Kidney capillary endothelial cell (primary cell): ENCODE measurements around the gene CLPTM1L.
"Not testable (repeated sequence)": the region's sequence is repeated elsewhere in the genome, so short reads cannot be mapped to it uniquely, and the experiment has no call there.

Experiments used
- DNase-seq: peaks from one replicate; pipeline ENCODE4 v3.0.0-alpha.2; 2018; ENCODE audit warnings: low spot score

The CLPTM1L gene

GRCh38 chr5:1339139-1339817 is 5.6 kb downstream of the CLPTM1L start:
- DNase-seq = not testable (repeated sequence)

- DNase-seq = no peak
Measured at GRCh38 chr5:1338506-1339070, 6.3 kb downstream of the CLPTM1L start.

- DNase-seq = no peak
Measured at GRCh38 chr5:1338196-1338490, 6.8 kb downstream of the CLPTM1L start.

- DNase-seq = no peak
Measured at GRCh38 chr5:1337489-1338195, 7.3 kb downstream of the CLPTM1L start.

- no peak for DNase-seq
Measured at GRCh38 chr5:1336749-1337488, 8.0 kb downstream of the CLPTM1L start.

- no peak for DNase-seq
Measured at GRCh38 chr5:1336106-1336561, 8.8 kb downstream of the CLPTM1L start.

GRCh38 chr5:1335540-1336095 is 9.3 kb downstream of the CLPTM1L start:
- no peak for DNase-seq

GRCh38 chr5:1334831-1335539 is 9.9 kb downstream of the CLPTM1L start:
- DNase-seq = no peak

- DNase-seq = no peak
Measured at GRCh38 chr5:1333986-1334385, 10.9 kb downstream of the CLPTM1L start.

GRCh38 chr5:1333286-1333685 is 11.6 kb downstream of the CLPTM1L start:
- not testable (repeated sequence) for DNase-seq

- DNase-seq = no peak
Measured at GRCh38 chr5:1332461-1333001, 12.4 kb downstream of the CLPTM1L start.

GRCh38 chr5:1331861-1332405 is 13.0 kb downstream of the CLPTM1L start:
- no peak for DNase-seq

- no peak for DNase-seq
Measured at GRCh38 chr5:1330847-1331831, 13.8 kb downstream of the CLPTM1L start.

GRCh38 chr5:1330146-1330846 is 14.6 kb downstream of the CLPTM1L start:
- no peak for DNase-seq

- DNase-seq = no peak
Measured at GRCh38 chr5:1329111-1329579, 15.8 kb downstream of the CLPTM1L start.

GRCh38 chr5:1328237-1329110 is 16.4 kb downstream of the CLPTM1L start:
- DNase-seq = peak; percentile 39

GRCh38 chr5:1326901-1327756 is 17.8 kb downstream of the CLPTM1L start:
- DNase-seq = peak; percentile 24
